Stimulated activated CD8-positive, alpha-beta memory T cell treated with anti-CD3 and anti-CD28 coated beads, Interleukin-12 subunit alpha, Interleukin-12 subunit beta, amount 100 ng/mL, for 24 hours (primary cell): ENCODE data around the gene UBE2V1.
"Not testable (repeated sequence)": the region's sequence is repeated elsewhere in the genome, so short reads cannot be mapped to it uniquely, and the experiment has no call there.

ENCODE experiments used
- DNase-seq: peaks from one replicate; pipeline ENCODE4 v3.0.0-alpha.2; 2020; ENCODE audit errors: extremely low read depth

The UBE2V1 gene

GRCh38 chr20:50115041-50115512 lies 2.1 kb upstream of the UBE2V1 start:
- no peak for DNase-seq

- no peak for DNase-seq
Observed at GRCh38 chr20:50113420-50114224, 672 bp upstream of the UBE2V1 start.

GRCh38 chr20:50111829-50112495 lies 988 bp downstream of the UBE2V1 start:
- DNase-seq = no peak

- DNase-seq = no peak
Observed at GRCh38 chr20:50111120-50111828, 1.7 kb downstream of the UBE2V1 start.

GRCh38 chr20:50110141-50111047 lies 2.6 kb downstream of the UBE2V1 start:
- no peak for DNase-seq

- DNase-seq = no peak
Observed at GRCh38 chr20:50108556-50109235, 4.3 kb downstream of the UBE2V1 start.

- DNase-seq = no peak
Observed at GRCh38 chr20:50107796-50108331, 5.1 kb downstream of the UBE2V1 start.

GRCh38 chr20:50107086-50107660 lies 5.8 kb downstream of the UBE2V1 start:
- DNase-seq = no peak

- not testable (repeated sequence) for DNase-seq
Observed at GRCh38 chr20:50106669-50107068, 6.3 kb downstream of the UBE2V1 start.

- DNase-seq = not testable (repeated sequence)
Observed at GRCh38 chr20:50103464-50104107, 9.4 kb downstream of the UBE2V1 start.

GRCh38 chr20:50102551-50102950 lies 10.4 kb downstream of the UBE2V1 start:
- not testable (repeated sequence) for DNase-seq

GRCh38 chr20:50101887-50102286 lies 11.1 kb downstream of the UBE2V1 start:
- no peak for DNase-seq

GRCh38 chr20:50101281-50101680 lies 11.7 kb downstream of the UBE2V1 start:
- no peak for DNase-seq

- no peak for DNase-seq
Observed at GRCh38 chr20:50100552-50100951, 12.4 kb downstream of the UBE2V1 start.

GRCh38 chr20:50099565-50099991 lies 13.4 kb downstream of the UBE2V1 start:
- no peak for DNase-seq

- DNase-seq = no peak
Observed at GRCh38 chr20:50099113-50099512, 13.8 kb downstream of the UBE2V1 start.

- DNase-seq = no peak
Observed at GRCh38 chr20:50098259-50098658, 14.7 kb downstream of the UBE2V1 start.

GRCh38 chr20:50097843-50098242 lies 15.1 kb downstream of the UBE2V1 start:
- DNase-seq = no peak

- no peak for DNase-seq
Observed at GRCh38 chr20:50096237-50096636, 16.7 kb downstream of the UBE2V1 start.
